HEK293 (cell line): ENCODE measurements around the gene HADHA.

Experiments
- ATF2 ChIP-seq: fragments of 450-650 bp; formaldehyde crosslinking; IDR thresholded peaks from 2 replicates; pipeline ENCODE4 v1.5.1; 2016; ENCODE audit warnings: missing biosample characterization, missing genetic modification characterization, low read depth
- BCL11A ChIP-seq: fragments of 450-650 bp; formaldehyde crosslinking; IDR thresholded peaks from 2 replicates; pipeline ENCODE4 v1.5.1; 2016; ENCODE audit warnings: low read depth, missing biosample characterization, missing genetic modification characterization
- BCL11B ChIP-seq: fragments of 450-650 bp; formaldehyde crosslinking; IDR thresholded peaks from 2 replicates; pipeline ENCODE4 v1.5.1; 2016; ENCODE audit warnings: low read depth, missing biosample characterization, missing genetic modification characterization
- FEZF1 ChIP-seq: fragments of 450-650 bp; formaldehyde crosslinking; IDR thresholded peaks from 2 replicates; pipeline ENCODE4 v1.5.1; 2016; ENCODE audit warnings: missing biosample characterization, missing genetic modification characterization
- HOXA7 ChIP-seq: sonication (generic); formaldehyde crosslinking; IDR thresholded peaks from 2 replicates; pipeline ENCODE4 v1.8.1; 2022; ENCODE audit warnings: missing genetic modification reagents, borderline replicate concordance
- KLF16 ChIP-seq: fragments of 450-650 bp; formaldehyde crosslinking; IDR thresholded peaks from 2 replicates; pipeline ENCODE4 v1.5.1; 2017; ENCODE audit warnings: missing biosample characterization, missing genetic modification characterization
- PRDM6 ChIP-seq: fragments of 450-650 bp; formaldehyde crosslinking; IDR thresholded peaks from 2 replicates; pipeline ENCODE4 v1.5.1; 2017; ENCODE audit warnings: missing biosample characterization, missing genetic modification characterization
- REPIN1 ChIP-seq: fragments of 450-650 bp; formaldehyde crosslinking; IDR thresholded peaks from 2 replicates; pipeline ENCODE4 v1.5.1; 2017; ENCODE audit warnings: missing biosample characterization, missing genetic modification characterization, low read depth
- SCRT2 ChIP-seq: fragments of 450-650 bp; formaldehyde crosslinking; IDR thresholded peaks from 2 replicates; pipeline ENCODE4 v1.5.1; 2016; ENCODE audit warnings: missing biosample characterization, missing genetic modification characterization
- SP7 ChIP-seq: fragments of 450-650 bp; formaldehyde crosslinking; IDR thresholded peaks from 2 replicates; pipeline ENCODE4 v1.5.1; 2016; ENCODE audit warnings: missing biosample characterization, missing genetic modification characterization
- YY2 ChIP-seq: fragments of 450-650 bp; formaldehyde crosslinking; IDR thresholded peaks from 2 replicates; pipeline ENCODE4 v1.5.1; 2016; ENCODE audit warnings: missing biosample characterization, missing genetic modification characterization
- ZBTB17 ChIP-seq: fragments of 450-650 bp; formaldehyde crosslinking; IDR thresholded peaks from 2 replicates; pipeline ENCODE4 v1.5.1; 2016; ENCODE audit warnings: missing biosample characterization, missing genetic modification characterization
- ZFHX2 ChIP-seq: fragments of 450-650 bp; formaldehyde crosslinking; conservative IDR thresholded peaks from 2 replicates; pipeline ENCODE4 v1.5.1; 2016; ENCODE audit warnings: missing biosample characterization, missing genetic modification characterization
- ZFP41 ChIP-seq: fragments of 450-650 bp; formaldehyde crosslinking; IDR thresholded peaks from 2 replicates; pipeline ENCODE4 v1.5.1; 2016; ENCODE audit warnings: missing biosample characterization, missing genetic modification characterization, borderline replicate concordance
- ZNF146 ChIP-seq: fragments of 450-650 bp; formaldehyde crosslinking; IDR thresholded peaks from 2 replicates; pipeline ENCODE4 v1.5.1; 2016; ENCODE audit warnings: missing biosample characterization, missing genetic modification characterization
- ZNF324 ChIP-seq: fragments of 450-650 bp; formaldehyde crosslinking; IDR thresholded peaks from 2 replicates; pipeline ENCODE4 v1.5.1; 2016; ENCODE audit warnings: missing biosample characterization, missing genetic modification characterization
- ZNF362 ChIP-seq: fragments of 450-650 bp; formaldehyde crosslinking; IDR thresholded peaks from 2 replicates; pipeline ENCODE4 v1.5.1; 2016; ENCODE audit warnings: missing biosample characterization, missing genetic modification characterization
- ZNF366 ChIP-seq: fragments of 450-650 bp; formaldehyde crosslinking; conservative IDR thresholded peaks from 2 replicates; pipeline ENCODE4 v1.5.1; 2016; ENCODE audit warnings: missing biosample characterization, missing genetic modification characterization
- ZNF518A ChIP-seq: fragments of 450-650 bp; formaldehyde crosslinking; conservative IDR thresholded peaks from 2 replicates; pipeline ENCODE4 v1.5.1; 2016; ENCODE audit warnings: low read depth, missing biosample characterization, missing genetic modification characterization
- ZNF558 ChIP-seq: fragments of 450-650 bp; formaldehyde crosslinking; IDR thresholded peaks from 2 replicates; pipeline ENCODE4 v1.5.1; 2016; ENCODE audit warnings: missing biosample characterization, missing genetic modification characterization
- ZNF596 ChIP-seq: fragments of 450-650 bp; IDR thresholded peaks from 2 replicates; pipeline ENCODE4 v1.5.0; 2018; ENCODE audit warnings: missing biosample characterization, mild to moderate bottlenecking, missing genetic modification characterization, moderate library complexity
- ZNF654 ChIP-seq: fragments of 450-650 bp; formaldehyde crosslinking; IDR thresholded peaks from 2 replicates; pipeline ENCODE4 v1.5.1; 2016; ENCODE audit warnings: low read depth, missing biosample characterization, missing genetic modification characterization
- ZNF692 ChIP-seq: fragments of 450-650 bp; formaldehyde crosslinking; IDR thresholded peaks from 2 replicates; pipeline ENCODE4 v1.5.1; 2016; ENCODE audit warnings: missing biosample characterization, missing genetic modification characterization
- ZNF791 ChIP-seq: fragments of 450-650 bp; formaldehyde crosslinking; IDR thresholded peaks from 2 replicates; pipeline ENCODE4 v1.5.1; 2016; ENCODE audit warnings: missing biosample characterization, missing genetic modification characterization
- ZXDB ChIP-seq: fragments of 450-650 bp; formaldehyde crosslinking; IDR thresholded peaks from 2 replicates; pipeline ENCODE4 v1.5.1; 2016; ENCODE audit warnings: missing biosample characterization, missing genetic modification characterization

The HADHA gene

GRCh38 chr2:26244309-26245230 lies at the start of gene HADHA, which contains the start of gene HADHB (continued):
- TF ChIP-seq ZNF518A (tag by site-specific recombination): no peak
- TF ChIP-seq BCL11B: no peak; the same call in 1 of the 2 replicates
- no peak for TF ChIP-seq ZNF146 (tag by site-specific recombination)
- no peak; the same call in 1 of the 2 replicates for TF ChIP-seq ZNF654 (tag by site-specific recombination)
- peak; percentile 85 for TF ChIP-seq ZXDB (tag by site-specific recombination)
- TF ChIP-seq ATF2 (tag by site-specific recombination): no peak
- no peak for TF ChIP-seq ZNF596 (tag by site-specific recombination)
- TF ChIP-seq ZFHX2: no peak
- no peak for TF ChIP-seq PRDM6 (tag by site-specific recombination)
- no peak for TF ChIP-seq REPIN1 (tag by site-specific recombination)
- TF ChIP-seq ZFP41 (tag by site-specific recombination): no peak
- TF ChIP-seq SCRT2 (tag by site-specific recombination): 0 out of 2 replicates have a peak, but pooled peaks have one; percentile 24
- TF ChIP-seq FEZF1: 0 out of 2 replicates have a peak, but pooled peaks have one; percentile 23
- peak; percentile 33 for TF ChIP-seq ZBTB17 (tag by site-specific recombination)
- TF ChIP-seq ZNF366 (tag by site-specific recombination): peak; percentile 46; the same call in 1 of the 2 replicates
- TF ChIP-seq ZNF558 (tag by site-specific recombination): no peak
- no peak for TF ChIP-seq ZNF791 (tag by site-specific recombination)
- no peak for TF ChIP-seq HOXA7
- 0 out of 2 replicates have a peak, but pooled peaks have one; percentile 35 for TF ChIP-seq BCL11A (tag by site-specific recombination)
- peak; percentile 58; the same call in 1 of the 2 replicates for TF ChIP-seq ZNF324 (tag by site-specific recombination)
- peak; percentile 77 for TF ChIP-seq YY2 (tag by site-specific recombination)
- TF ChIP-seq SP7 (tag by site-specific recombination): peak; percentile 69
- TF ChIP-seq ZNF692 (tag by site-specific recombination): peak; percentile 51; the same call in 1 of the 2 replicates
- peak; percentile 40; the same call in 1 of the 2 replicates for TF ChIP-seq KLF16
- TF ChIP-seq ZNF362 (tag by site-specific recombination): no peak
